ENCODE data around the gene SHISA9. TPM values are rescaled to one million over a fixed set of nuclear protein-coding genes. Genes with fewer than 3 reads are reported as not detected.

The SHISA9 gene
- total and polyA plus RNA-seq, 8 donors: 0.15 to 1.3 (median 0.38) TPM; not detected in 4

DNA sequence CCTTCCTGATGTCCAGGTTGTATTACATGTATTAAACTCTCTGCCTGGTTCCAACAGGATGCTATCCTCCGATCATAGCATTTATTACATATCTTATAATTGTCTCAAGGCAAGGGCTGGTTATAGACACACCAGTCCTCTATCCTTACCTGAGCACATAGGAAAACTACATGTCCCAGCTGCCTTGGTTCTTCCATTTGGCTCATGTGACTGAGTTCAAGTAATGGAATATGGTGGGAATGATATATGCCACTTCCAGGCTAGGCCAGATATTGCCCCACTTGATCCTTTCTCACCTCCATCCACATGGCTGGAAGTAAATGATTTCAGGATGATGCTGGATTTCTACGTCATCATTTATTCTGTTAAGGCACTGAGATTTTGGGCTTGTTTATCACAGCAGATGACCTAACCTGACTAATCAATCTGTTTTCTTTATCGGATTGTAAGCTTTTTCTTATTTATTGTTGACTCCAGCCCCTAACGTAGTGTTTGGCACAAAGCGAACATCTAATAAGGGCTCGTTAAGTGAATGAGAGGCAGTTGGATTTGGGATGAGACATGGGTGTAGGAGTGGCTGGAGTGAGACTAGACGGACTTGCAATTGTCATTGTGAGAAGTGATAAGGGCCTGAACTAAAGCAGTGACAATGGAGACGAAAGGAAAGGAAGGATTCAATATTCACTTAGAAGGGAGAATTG, 8.2 kb upstream of the SHISA9 start:
- Histone ChIP-seq H3K27ac (no peak overlapping the region), H3K9me3 (no peaks in the 10 kb centered on the region), H3K4me3 (no peak overlapping the region), H3K27me3 (peaks cover 0 to 8% (median 0%) of the 10 kb centered on the region in 3 donors), H3K4me1 (no peaks in the 10 kb centered on the region), H3K36me3 (no peaks in the 10 kb centered on the region)
- TF ChIP-seq POLR2A (IDR thresholded peaks at IDR 0.05) (no peak), POLR2AphosphoS5 (IDR thresholded peaks at IDR 0.05) (no peak), EP300 (IDR thresholded peaks at IDR 0.05) (no peak)
- no peak for DNase-seq
- intact Hi-C loops (cut with DNase I; ENCODE audit: low total_unique reads): no loop called here
- 71 to 85% (median 77%) methylated on average over 8 of the region's 8 CpGs for WGBS, 5 donors

- Histone ChIP-seq H3K36me3 (no peaks in the 10 kb centered on the region), H3K4me1 (peaks cover 0 to 14% (median 4%) of the 10 kb centered on the region in 4 donors), H3K9me3 (no peaks in the 10 kb centered on the region), H3K27ac (no peak overlapping the region), H3K4me3 (no peak overlapping the region), H3K27me3 (peaks cover 0 to 41% (median 15%) of the 10 kb centered on the region in 3 donors)
- TF ChIP-seq, protein P1, sequence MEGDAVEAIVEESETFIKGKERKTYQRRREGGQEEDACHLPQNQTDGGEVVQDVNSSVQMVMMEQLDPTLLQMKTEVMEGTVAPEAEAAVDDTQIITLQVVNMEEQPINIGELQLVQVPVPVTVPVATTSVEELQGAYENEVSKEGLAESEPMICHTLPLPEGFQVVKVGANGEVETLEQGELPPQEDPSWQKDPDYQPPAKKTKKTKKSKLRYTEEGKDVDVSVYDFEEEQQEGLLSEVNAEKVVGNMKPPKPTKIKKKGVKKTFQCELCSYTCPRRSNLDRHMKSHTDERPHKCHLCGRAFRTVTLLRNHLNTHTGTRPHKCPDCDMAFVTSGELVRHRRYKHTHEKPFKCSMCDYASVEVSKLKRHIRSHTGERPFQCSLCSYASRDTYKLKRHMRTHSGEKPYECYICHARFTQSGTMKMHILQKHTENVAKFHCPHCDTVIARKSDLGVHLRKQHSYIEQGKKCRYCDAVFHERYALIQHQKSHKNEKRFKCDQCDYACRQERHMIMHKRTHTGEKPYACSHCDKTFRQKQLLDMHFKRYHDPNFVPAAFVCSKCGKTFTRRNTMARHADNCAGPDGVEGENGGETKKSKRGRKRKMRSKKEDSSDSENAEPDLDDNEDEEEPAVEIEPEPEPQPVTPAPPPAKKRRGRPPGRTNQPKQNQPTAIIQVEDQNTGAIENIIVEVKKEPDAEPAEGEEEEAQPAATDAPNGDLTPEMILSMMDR (IDR thresholded peaks at IDR 0.05): peak in 2 of 7 experiments; percentile 9 to 35
- TF ChIP-seq POLR2AphosphoS5 (IDR thresholded peaks at IDR 0.05) (no peak), EP300 (IDR thresholded peaks at IDR 0.05) (no peak), POLR2A (IDR thresholded peaks at IDR 0.05) (no peak)
- intact Hi-C loops (cut with DNase I; ENCODE audit: low total_unique reads): no loop called here
- DNase-seq: peak in 1 of 2 donors; percentile 52
- 37 to 45% (median 39%) methylated on average over 4 of the region's 4 CpGs for WGBS, 5 donors
Observed at GRCh38 chr16:12896562-12896961, 4.8 kb upstream of the SHISA9 start.

- peaks cover 1 to 61% (median 35%) of the 10 kb centered on the region in 3 donors for H3K27me3 ChIP-seq
- no peaks in the 10 kb centered on the region for H3K9me3 ChIP-seq
- intact Hi-C loops (cut with DNase I; ENCODE audit: low total_unique reads): no loop called here
- TF ChIP-seq EP300 (IDR thresholded peaks at IDR 0.05) (no peak), POLR2A (IDR thresholded peaks at IDR 0.05) (no peak), POLR2AphosphoS5 (IDR thresholded peaks at IDR 0.05) (no peak)
- TF ChIP-seq, protein P1 (IDR thresholded peaks at IDR 0.05): no peak
- DNase-seq: no peak
- peaks cover 0 to 33% (median 16%) of the 10 kb centered on the region in 4 donors for H3K4me1 ChIP-seq
- no peak overlapping the region for H3K27ac ChIP-seq
- H3K4me3 ChIP-seq: no peak overlapping the region
- WGBS, 5 donors: 50 to 57% (median 54%) methylated on average over 3 of the region's 3 CpGs
- H3K36me3 ChIP-seq: no peaks in the 10 kb centered on the region
Observed at GRCh38 chr16:12898551-12898950, 2.8 kb upstream of the SHISA9 start.

DNA sequence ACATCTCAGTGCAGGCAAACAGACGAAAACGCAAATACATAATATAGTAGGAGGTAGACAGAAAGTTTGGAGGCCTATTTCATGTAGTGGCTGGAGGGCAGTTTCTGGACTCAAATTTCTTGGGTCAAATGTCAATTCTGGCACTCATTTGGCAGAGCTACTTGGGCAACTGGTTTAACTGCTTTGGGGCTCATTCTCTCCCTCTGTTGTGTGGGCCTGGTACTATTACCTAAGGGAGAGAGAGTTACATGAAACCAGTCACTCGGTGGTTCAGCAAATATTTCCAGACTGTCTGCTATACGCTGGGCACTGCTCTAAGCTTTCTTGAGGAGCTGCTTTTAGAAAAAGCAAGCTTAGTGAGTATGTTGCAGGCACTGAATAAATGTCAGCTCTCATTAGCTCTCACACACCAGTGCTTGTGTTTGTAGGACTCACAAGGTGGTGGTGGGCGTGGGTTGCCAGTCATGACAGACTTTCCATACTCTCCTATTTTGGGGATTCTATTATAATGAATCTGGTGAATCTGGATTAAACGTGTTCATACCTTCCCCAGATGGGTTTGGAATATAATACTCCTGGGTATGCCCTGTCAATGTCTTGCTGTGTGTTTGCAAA, 1.8 kb upstream of the SHISA9 start:
- WGBS, 5 donors: 39 to 55% (median 46%) methylated on average over 6 of the region's 6 CpGs
- no peaks in the 10 kb centered on the region for H3K9me3 ChIP-seq
- peaks cover 5 to 72% (median 46%) of the 10 kb centered on the region in 3 donors for H3K27me3 ChIP-seq
- TF ChIP-seq POLR2A (IDR thresholded peaks at IDR 0.05) (no peak), EP300 (IDR thresholded peaks at IDR 0.05) (no peak), POLR2AphosphoS5 (IDR thresholded peaks at IDR 0.05) (no peak)
- TF ChIP-seq, protein P1 (IDR thresholded peaks at IDR 0.05): no peak
- no peak overlapping the region for H3K27ac ChIP-seq
- no peaks in the 10 kb centered on the region for H3K36me3 ChIP-seq
- peak in 1 of 2 donors; percentile 29 for DNase-seq
- no peak overlapping the region for H3K4me3 ChIP-seq
- intact Hi-C loops (cut with DNase I; ENCODE audit: low total_unique reads): no loop called here
- peaks cover 0 to 39% (median 16%) of the 10 kb centered on the region in 4 donors for H3K4me1 ChIP-seq

Measured in stomach (tissue), 9 donors.